ENCODE data around the gene OR10G2.

- TF ChIP-seq EZH2 (IDR thresholded peaks at IDR 0.05; ENCODE audit: insufficient read depth, poor library complexity, severe bottlenecking): no peak
- no peak for TF ChIP-seq EZH2phosphoT487 (IDR thresholded peaks at IDR 0.05; ENCODE audit: insufficient read depth, low read depth)
Observed at GRCh38 chr14:21668377-21668776, 33.6 kb upstream of the OR10G2 start.
